Nephron progenitor cell (in vitro differentiated cells): ENCODE results near the gene RGMA.

Experiments used
- DNase-seq: peaks from one replicate; pipeline ENCODE4 v3.0.0; 2021
- H3K27ac Mint-ChIP-seq: 2 replicates; pipeline ENCODE4 v1.8.0; 2021; ENCODE audit warnings: mild to moderate bottlenecking, moderate library complexity, mixed read lengths
- H3K27me3 Mint-ChIP-seq: 2 replicates; pipeline ENCODE4 v1.8.0; 2021; ENCODE audit warnings: mild to moderate bottlenecking, low read depth, mixed read lengths; ENCODE audit not compliant: poor library complexity
- H3K36me3 Mint-ChIP-seq: 2 replicates; pipeline ENCODE4 v1.8.0; 2021; ENCODE audit warnings: low read depth, mixed read lengths
- H3K4me1 Mint-ChIP-seq: 2 replicates; pipeline ENCODE4 v1.8.0; 2021; ENCODE audit warnings: mixed read lengths
- H3K4me3 Mint-ChIP-seq: 2 replicates; pipeline ENCODE4 v1.8.0; 2021; ENCODE audit warnings: mild to moderate bottlenecking, moderate library complexity, mixed read lengths
- H3K9me3 Mint-ChIP-seq: 2 replicates; pipeline ENCODE4 v1.8.0; 2021; ENCODE audit warnings: mild to moderate bottlenecking, moderate library complexity, mixed read lengths
- TF ChIP-seq, protein P1 (sequence below): fragments of 200-600 bp; sonication (generic); IDR thresholded peaks from 2 replicates; pipeline ENCODE4 v1.5.0; 2021; ENCODE audit warnings: antibody characterized with exemption

Gene RGMA

DNA sequence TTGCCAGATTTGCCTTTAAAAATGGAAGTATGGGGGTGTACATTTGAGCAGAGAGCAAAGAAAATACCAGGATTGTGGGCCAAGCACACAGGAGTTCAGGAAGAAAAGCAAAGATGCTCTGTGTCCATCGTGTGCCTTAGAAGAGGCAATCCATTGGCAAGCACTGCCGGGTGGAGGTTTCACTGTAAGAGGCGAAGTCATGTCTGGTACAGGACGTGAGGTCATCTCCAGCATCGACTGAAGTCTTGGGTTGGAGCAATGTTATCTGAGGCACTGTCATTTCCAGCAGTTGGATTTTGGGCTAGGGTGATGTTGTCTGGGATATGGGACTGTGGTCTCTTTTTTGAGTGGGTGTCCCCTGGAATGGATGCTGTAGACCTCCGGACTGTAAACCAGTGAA, 4.8 kb upstream of the RGMA start:
- Mint-ChIP-seq H3K27me3 (peaks cover 28% of the 10 kb centered on the region), H3K4me3 (no peak overlapping the region), H3K36me3 (no peaks in the 10 kb centered on the region), H3K9me3 (peaks cover 9% of the 10 kb centered on the region), H3K4me1 (peaks cover 12% of the 10 kb centered on the region), H3K27ac (no peak overlapping the region)
- TF ChIP-seq, protein P1, sequence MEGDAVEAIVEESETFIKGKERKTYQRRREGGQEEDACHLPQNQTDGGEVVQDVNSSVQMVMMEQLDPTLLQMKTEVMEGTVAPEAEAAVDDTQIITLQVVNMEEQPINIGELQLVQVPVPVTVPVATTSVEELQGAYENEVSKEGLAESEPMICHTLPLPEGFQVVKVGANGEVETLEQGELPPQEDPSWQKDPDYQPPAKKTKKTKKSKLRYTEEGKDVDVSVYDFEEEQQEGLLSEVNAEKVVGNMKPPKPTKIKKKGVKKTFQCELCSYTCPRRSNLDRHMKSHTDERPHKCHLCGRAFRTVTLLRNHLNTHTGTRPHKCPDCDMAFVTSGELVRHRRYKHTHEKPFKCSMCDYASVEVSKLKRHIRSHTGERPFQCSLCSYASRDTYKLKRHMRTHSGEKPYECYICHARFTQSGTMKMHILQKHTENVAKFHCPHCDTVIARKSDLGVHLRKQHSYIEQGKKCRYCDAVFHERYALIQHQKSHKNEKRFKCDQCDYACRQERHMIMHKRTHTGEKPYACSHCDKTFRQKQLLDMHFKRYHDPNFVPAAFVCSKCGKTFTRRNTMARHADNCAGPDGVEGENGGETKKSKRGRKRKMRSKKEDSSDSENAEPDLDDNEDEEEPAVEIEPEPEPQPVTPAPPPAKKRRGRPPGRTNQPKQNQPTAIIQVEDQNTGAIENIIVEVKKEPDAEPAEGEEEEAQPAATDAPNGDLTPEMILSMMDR, result no peak
- DNase-seq, result no peak

GRCh38 chr15:93091465-93091864, 2.5 kb upstream of the RGMA start:
- Mint-ChIP-seq H3K9me3 (no peaks in the 10 kb centered on the region), H3K4me1 (peaks cover 29% of the 10 kb centered on the region), H3K27me3 (peaks cover 46% of the 10 kb centered on the region), H3K4me3 (no peak overlapping the region), H3K36me3 (no peaks in the 10 kb centered on the region), H3K27ac (no peak overlapping the region)
- DNase-seq, result no peak
- TF ChIP-seq, protein P1, result no peak

DNA sequence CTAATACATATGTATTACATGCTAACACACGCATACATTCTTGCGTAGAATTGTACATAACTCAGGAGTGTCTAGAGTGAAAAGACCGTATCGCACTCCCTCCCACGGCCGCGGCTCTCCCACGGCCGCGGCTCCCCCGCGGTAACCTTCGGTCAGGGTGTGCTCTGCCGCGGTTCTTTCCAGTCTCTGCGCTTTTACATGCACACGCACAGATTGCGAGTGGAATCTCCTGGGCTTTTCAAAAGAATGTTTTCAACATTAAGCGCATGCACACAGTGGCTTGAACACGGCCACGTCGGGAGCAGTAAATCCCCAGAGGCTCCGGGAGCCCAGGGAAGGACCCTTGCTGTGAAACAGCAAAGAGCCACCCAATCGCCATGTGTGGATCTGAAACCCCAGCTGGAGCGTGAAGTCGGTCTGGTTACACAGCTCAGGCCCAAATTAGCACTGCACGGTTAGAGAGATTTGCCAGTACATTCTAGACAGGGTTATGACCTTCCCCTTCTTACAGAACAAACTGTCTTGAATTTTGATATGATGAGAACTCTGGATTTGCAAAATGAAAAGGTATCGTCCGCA, 805 bp upstream of the RGMA start:
- no peak for DNase-seq
- no peak overlapping the region for H3K27ac Mint-ChIP-seq
- H3K36me3 Mint-ChIP-seq, result no peaks in the 10 kb centered on the region
- TF ChIP-seq, protein P1, result no peak
- H3K4me1 Mint-ChIP-seq, result peaks cover 41% of the 10 kb centered on the region
- H3K9me3 Mint-ChIP-seq, result no peaks in the 10 kb centered on the region
- H3K4me3 Mint-ChIP-seq, result peak overlapping the region; percentile 90
- H3K27me3 Mint-ChIP-seq, result peaks cover 47% of the 10 kb centered on the region

- Mint-ChIP-seq H3K9me3 (no peaks in the 10 kb centered on the region), H3K27me3 (peaks cover 47% of the 10 kb centered on the region), H3K4me1 (peaks cover 41% of the 10 kb centered on the region), H3K27ac (no peak overlapping the region), H3K4me3 (peak overlapping the region; percentile 86), H3K36me3 (no peaks in the 10 kb centered on the region)
- peak; percentile 56 for DNase-seq
- TF ChIP-seq, protein P1, result no peak
These were observed 621 bp downstream of the RGMA start for GRCh38 chr15:93088200-93088980.

DNA sequence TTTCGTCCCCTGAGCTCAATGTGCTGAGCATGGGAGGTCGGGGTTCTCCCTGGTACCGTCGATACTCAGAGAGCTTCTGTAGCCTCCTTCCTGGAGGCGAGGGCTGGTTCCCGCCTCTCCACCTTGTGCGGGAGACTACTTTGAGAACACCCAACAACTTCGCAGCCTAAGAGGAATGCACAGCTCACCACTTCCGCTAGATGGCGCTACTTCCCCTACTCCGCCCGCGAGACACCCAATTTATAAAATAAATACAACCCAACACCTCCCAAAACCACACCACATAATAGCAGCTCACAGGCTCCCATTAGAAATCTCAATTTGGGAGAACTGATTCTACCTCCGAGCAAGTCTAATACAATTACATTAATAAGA, 1.2 kb downstream of the RGMA start:
- peaks cover 41% of the 10 kb centered on the region for H3K4me1 Mint-ChIP-seq
- H3K4me3 Mint-ChIP-seq, result peak overlapping the region; percentile 86
- H3K27ac Mint-ChIP-seq, result no peak overlapping the region
- H3K9me3 Mint-ChIP-seq, result no peaks in the 10 kb centered on the region
- peak; percentile 78 for DNase-seq
- TF ChIP-seq, protein P1, result no peak
- H3K27me3 Mint-ChIP-seq, result peaks cover 47% of the 10 kb centered on the region
- H3K36me3 Mint-ChIP-seq, result no peaks in the 10 kb centered on the region

GRCh38 chr15:93086791-93087190, 2.2 kb downstream of the RGMA start:
- H3K4me1 Mint-ChIP-seq, result peaks cover 41% of the 10 kb centered on the region
- no peak for DNase-seq
- H3K27ac Mint-ChIP-seq, result no peak overlapping the region
- peaks cover 47% of the 10 kb centered on the region for H3K27me3 Mint-ChIP-seq
- TF ChIP-seq, protein P1, result no peak
- no peaks in the 10 kb centered on the region for H3K9me3 Mint-ChIP-seq
- no peak overlapping the region for H3K4me3 Mint-ChIP-seq
- H3K36me3 Mint-ChIP-seq, result no peaks in the 10 kb centered on the region
